A549 (cell line): Measurements from ENCODE around the gene AHCYL2. TPM values are rescaled to one million over a fixed set of nuclear protein-coding genes. Genes with fewer than 3 reads are reported as not detected.

Experiments
- ATAC-seq, 2 experiments: fragments of 200-7000 bp in 1 of 2; fragments of >200 bp in 1 of 2; cut with Nextera tagmentation in 1 of 2; cut with Tn5 transposase in 1 of 2; 3 replicates each; pipeline versions ENCODE4 v1.8.0 to v1.9.1; 2018 to 2020; ENCODE audit warnings: mild to moderate bottlenecking in 1 of 2, moderate library complexity in 1 of 2
- CTCF ChIA-PET: fragments of 300-600 bp; sonication (Branson Sonifier 250); formaldehyde crosslinking; extraction: SDS; loops from one replicate; lab custom pipeline; 2021; ENCODE audit warnings: antibody characterized with exemption, inconsistent platforms; lab: Yijun Ruan, JAX
- POLR2A ChIA-PET: fragments of 350-600 bp; formaldehyde crosslinking; extraction: SDS; loops from one replicate; lab custom pipeline; 2021; ENCODE audit warnings: antibody characterized with exemption, inconsistent platforms; lab: Yijun Ruan, JAX
- DNase-seq, 2 experiments: peaks; one replicate each; pipeline versions ENCODE4 v3.0.0 to v3.0.0-alpha.2; 2011 to 2016; ENCODE audit warnings: low read depth in 1 of 2, low spot score in 1 of 2
- FAIRE-seq: peaks from 2 replicates; lab custom pipeline; 2011; peaks lifted over from hg19 to GRCh38; lab: Jason Lieb, UNC
- H3K27ac ChIP-seq, 2 experiments: fragments of >200 bp; sonication (Bioruptor Twin); formaldehyde crosslinking; 3 replicates each; pipeline ENCODE4 v1.5.1; 2016 to 2017
- H3K4me1 ChIP-seq: fragments of >200 bp; sonication (Bioruptor Twin); formaldehyde crosslinking; 3 replicates; pipeline ENCODE4 v1.6.1; 2016
- H3K4me2 ChIP-seq: fragments of >200 bp; sonication (Bioruptor Twin); formaldehyde crosslinking; 3 replicates; pipeline ENCODE4 v1.6.1; 2016
- H3K4me3 ChIP-seq: fragments of >200 bp; sonication (Bioruptor Twin); formaldehyde crosslinking; 3 replicates; pipeline ENCODE4 v1.5.1; 2016
- H3K9me3 ChIP-seq: fragments of >200 bp; sonication (Bioruptor Twin); formaldehyde crosslinking; 3 replicates; pipeline ENCODE4 v1.6.1; 2016
- CHD4 ChIP-seq: fragments of 200-600 bp; sonication (generic); IDR thresholded peaks from 2 replicates; pipeline ENCODE4 v1.6.1; 2016; ENCODE audit warnings: antibody characterized with exemption, mild to moderate bottlenecking, borderline replicate concordance
- EHMT2 ChIP-seq: fragments of 200-600 bp; sonication (generic); IDR thresholded peaks from 2 replicates; pipeline ENCODE4 v1.6.1; 2016; ENCODE audit warnings: antibody characterized with exemption, low read depth, mild to moderate bottlenecking, moderate library complexity
- ESRRA ChIP-seq: fragments of 150-350 bp; IDR thresholded peaks from 2 replicates; pipeline ENCODE4 v1.6.1; 2014; ENCODE audit warnings: mild to moderate bottlenecking, low read length, borderline replicate concordance
- GATA3 ChIP-seq: IDR thresholded peaks from 2 replicates; pipeline ENCODE4 v1.6.1; 2012; ENCODE audit warnings: borderline replicate concordance
- HOXB5 ChIP-seq: fragments of 250-450 bp; sonication (Bioruptor Pico); IDR thresholded peaks from 2 replicates; pipeline ENCODE4 v1.5.0; 2020; ENCODE audit warnings: mild to moderate bottlenecking, moderate library complexity
- JUN ChIP-seq, 2 experiments: fragments of >200 bp; sonication (Bioruptor Twin); formaldehyde crosslinking; IDR thresholded peaks; 2 replicates in 1 of 2; 3 replicates in 1 of 2; pipeline ENCODE4 v1.6.1; 2016 to 2017
- KDM1A ChIP-seq: fragments of 200-600 bp; sonication (generic); IDR thresholded peaks from 2 replicates; pipeline ENCODE4 v1.6.1; 2016; ENCODE audit warnings: low read depth, mild to moderate bottlenecking
- MAFK ChIP-seq: fragments of 450-650 bp; IDR thresholded peaks from 2 replicates; pipeline ENCODE4 v1.6.1; 2014; ENCODE audit not compliant: partially characterized antibody
- MYC ChIP-seq: IDR thresholded peaks from 2 replicates; pipeline ENCODE4 v1.6.1; 2012; ENCODE audit warnings: mild to moderate bottlenecking, inconsistent platforms, low read length, improper control_type of control experiment, borderline replicate concordance
- NR3C1 ChIP-seq: fragments of >200 bp; sonication (Bioruptor Twin); formaldehyde crosslinking; IDR thresholded peaks from 3 replicates; pipeline ENCODE4 v1.6.1; 2017
- POLR2A ChIP-seq: IDR thresholded peaks from 2 replicates; pipeline ENCODE4 v1.6.1; 2012; ENCODE audit warnings: mild to moderate bottlenecking, low read length
- POLR2AphosphoS2 ChIP-seq: conservative IDR thresholded peaks from 2 replicates; pipeline ENCODE4 v1.6.1; 2012; ENCODE audit warnings: low read length, improper control_type of control experiment, inconsistent platforms
- RARB ChIP-seq: fragments of 250-450 bp; sonication (Bioruptor Pico); IDR thresholded peaks from 2 replicates; pipeline ENCODE4 v1.8.0; 2021; ENCODE audit warnings: mild to moderate bottlenecking, moderate library complexity
- TFCP2L1 ChIP-seq: fragments of 250-450 bp; sonication (Bioruptor Pico); IDR thresholded peaks from 2 replicates; pipeline ENCODE4 v1.5.0; 2021; ENCODE audit warnings: mild to moderate bottlenecking
- TP53 ChIP-seq: fragments of 250-450 bp; sonication (Bioruptor Pico); IDR thresholded peaks from 2 replicates; pipeline ENCODE4 v1.5.0; 2021; ENCODE audit warnings: mild to moderate bottlenecking, moderate library complexity
- ZFP36 ChIP-seq: fragments of 450-650 bp; IDR thresholded peaks from 2 replicates; pipeline ENCODE4 v1.6.1; 2014; ENCODE audit warnings: borderline replicate concordance; ENCODE audit not compliant: partially characterized antibody
- ZNF302 ChIP-seq: fragments of 250-450 bp; sonication (Bioruptor Pico); IDR thresholded peaks from 2 replicates; pipeline ENCODE4 v1.9.0; 2021; ENCODE audit warnings: inconsistent platforms, mild to moderate bottlenecking, moderate library complexity
- ZSCAN20 ChIP-seq: fragments of 250-450 bp; sonication (Bioruptor Pico); IDR thresholded peaks from 2 replicates; pipeline ENCODE4 v1.8.0; 2022; ENCODE audit warnings: mild to moderate bottlenecking, moderate library complexity
- WGBS: methylation state at CpG from one replicate; pipeline ENCODE4 v1.1.6; 2017; ENCODE audit errors: missing lambda C conversion rate; 5-methylcytosine and 5-hydroxymethylcytosine counted together
- polyA plus RNA-seq, 4 experiments: library from polyadenylated mRNA; depleted of rRNA in 3 of 4; stranded (reverse); fragments of >200 nt; fragmentation: RNase III in 1 of 4; extraction: RNeasy Plus Mini Kit Qiagen cat#74134 plus additional on column Dnase treatment in 1 of 4; gene quantifications; 2 replicates in 3 of 4; 3 replicates in 1 of 4; pipeline ENCODE4 v1.2.3, GENCODE V29; 2011 to 2017
- TF ChIP-seq, protein P1 (sequence below): IDR thresholded peaks from 2 replicates; pipeline ENCODE4 v1.6.1; 2012
- TF ChIP-seq, protein P2 (sequence below): fragments of 200-600 bp; sonication (generic); IDR thresholded peaks from 2 replicates; pipeline ENCODE4 v1.6.1; 2016; ENCODE audit warnings: antibody characterized with exemption, mild to moderate bottlenecking, moderate library complexity

The AHCYL2 gene
- polyA plus RNA-seq, 2 of the 4 experiments (the other 2 are of a cell fraction), result 10.8 to 25.9 TPM

GRCh38 chr7:129383542-129384132 lies 158.8 kb downstream of the AHCYL2 start:
- no peak for TF ChIP-seq ZSCAN20
- TF ChIP-seq ZFP36, result no peak
- TF ChIP-seq MYC, result no peak
- peak; percentile 37 for TF ChIP-seq MAFK
- TF ChIP-seq, all 56 proteins: peak for 1
- H3K4me2 ChIP-seq, result no peak overlapping the region
- FAIRE-seq, result no peak
- no peaks in the 10 kb centered on the region for H3K4me1 ChIP-seq
- H3K27ac ChIP-seq, result no peak overlapping the region
- DNase-seq, result no peak
- no peak for ATAC-seq
- 52% methylated on average over 3 of the region's 3 CpGs for WGBS
- ChIA-PET CTCF (no interaction called here), POLR2A (no interaction called here)
- no peak overlapping the region for H3K4me3 ChIP-seq
- H3K9me3 ChIP-seq, result no peaks in the 10 kb centered on the region

DNA sequence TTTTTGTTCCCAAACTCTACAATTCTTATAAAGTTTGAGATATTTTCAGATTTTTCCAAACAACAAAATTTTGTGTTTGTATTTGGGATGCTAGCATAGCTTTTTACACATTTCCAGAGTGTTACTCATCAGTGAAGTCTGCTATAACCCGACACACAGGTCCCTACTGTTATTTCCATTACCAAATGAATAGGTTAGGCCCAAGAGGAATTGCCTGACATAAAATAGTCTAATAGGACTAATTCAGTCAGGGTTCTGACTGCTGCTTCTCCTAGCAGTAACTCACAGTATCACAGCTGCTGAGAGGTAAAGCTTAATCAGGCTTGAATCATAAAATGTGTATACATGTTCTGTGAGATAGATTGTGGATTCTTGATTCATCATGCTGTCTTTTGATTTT lies 160.3 kb downstream of the AHCYL2 start:
- POLR2A ChIA-PET, result no interaction called here
- no peak for DNase-seq
- Histone ChIP-seq H3K9me3 (no peaks in the 10 kb centered on the region), H3K27ac (no peak overlapping the region), H3K4me3 (no peak overlapping the region), H3K4me1 (no peaks in the 10 kb centered on the region)
- TF ChIP-seq MAFK (no peak), TP53 (no peak), POLR2AphosphoS2 (no peak), NR3C1 (no peak), HOXB5 (CRISPR knock-in tag) (no peak), CHD4 (no peak), JUN (IDR thresholded peaks at IDR 0.05) (no peak), ZNF302 (no peak), RARB (CRISPR knock-in tag) (no peak), KDM1A (no peak), GATA3 (no peak), ESRRA (no peak)
- TF ChIP-seq, all 56 proteins: peak for 0
- no peak for ATAC-seq
- no peak for FAIRE-seq
- 69% methylated on average over 1 of the region's 1 CpG for WGBS
- CTCF ChIA-PET, result interaction anchor here (0.8 to 1.4 kb wide), 4 partner anchors 9 to 76 kb away, joined by 3 to 5 read pairs (median 4); no protein-coding TSS in a partner anchor
- no peak overlapping the region for H3K4me2 ChIP-seq

DNA sequence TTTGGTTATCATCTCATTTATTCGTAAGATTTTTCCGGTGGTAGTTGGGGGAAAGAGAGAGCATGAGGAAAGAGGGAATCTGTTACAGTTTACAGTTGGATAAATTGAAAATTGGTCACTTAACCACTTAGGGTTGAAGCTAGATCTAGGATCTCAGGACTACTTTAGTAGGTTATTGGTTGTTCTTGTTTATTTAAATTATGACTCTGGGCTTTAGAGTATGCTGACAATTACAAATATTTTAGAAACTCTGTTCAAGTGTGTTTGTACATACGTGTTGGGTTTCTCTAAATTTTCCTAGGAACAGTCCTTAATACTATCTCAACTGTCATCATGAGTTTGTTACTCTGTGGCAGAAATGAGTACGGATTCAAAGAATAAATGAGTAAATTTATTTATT lies 160.8 kb downstream of the AHCYL2 start:
- Histone ChIP-seq H3K4me2 (no peak overlapping the region), H3K4me3 (no peak overlapping the region), H3K4me1 (no peaks in the 10 kb centered on the region), H3K9me3 (no peaks in the 10 kb centered on the region), H3K27ac (no peak overlapping the region)
- no peak for DNase-seq
- no peak for TF ChIP-seq NR3C1
- TF ChIP-seq TFCP2L1 (CRISPR knock-in tag), result no peak
- no peak for TF ChIP-seq EHMT2
- no peak for TF ChIP-seq KDM1A
- TF ChIP-seq ZNF302, result no peak
- TF ChIP-seq, protein P1, sequence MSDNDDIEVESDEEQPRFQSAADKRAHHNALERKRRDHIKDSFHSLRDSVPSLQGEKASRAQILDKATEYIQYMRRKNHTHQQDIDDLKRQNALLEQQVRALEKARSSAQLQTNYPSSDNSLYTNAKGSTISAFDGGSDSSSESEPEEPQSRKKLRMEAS, result no peak
- TF ChIP-seq, protein P2, sequence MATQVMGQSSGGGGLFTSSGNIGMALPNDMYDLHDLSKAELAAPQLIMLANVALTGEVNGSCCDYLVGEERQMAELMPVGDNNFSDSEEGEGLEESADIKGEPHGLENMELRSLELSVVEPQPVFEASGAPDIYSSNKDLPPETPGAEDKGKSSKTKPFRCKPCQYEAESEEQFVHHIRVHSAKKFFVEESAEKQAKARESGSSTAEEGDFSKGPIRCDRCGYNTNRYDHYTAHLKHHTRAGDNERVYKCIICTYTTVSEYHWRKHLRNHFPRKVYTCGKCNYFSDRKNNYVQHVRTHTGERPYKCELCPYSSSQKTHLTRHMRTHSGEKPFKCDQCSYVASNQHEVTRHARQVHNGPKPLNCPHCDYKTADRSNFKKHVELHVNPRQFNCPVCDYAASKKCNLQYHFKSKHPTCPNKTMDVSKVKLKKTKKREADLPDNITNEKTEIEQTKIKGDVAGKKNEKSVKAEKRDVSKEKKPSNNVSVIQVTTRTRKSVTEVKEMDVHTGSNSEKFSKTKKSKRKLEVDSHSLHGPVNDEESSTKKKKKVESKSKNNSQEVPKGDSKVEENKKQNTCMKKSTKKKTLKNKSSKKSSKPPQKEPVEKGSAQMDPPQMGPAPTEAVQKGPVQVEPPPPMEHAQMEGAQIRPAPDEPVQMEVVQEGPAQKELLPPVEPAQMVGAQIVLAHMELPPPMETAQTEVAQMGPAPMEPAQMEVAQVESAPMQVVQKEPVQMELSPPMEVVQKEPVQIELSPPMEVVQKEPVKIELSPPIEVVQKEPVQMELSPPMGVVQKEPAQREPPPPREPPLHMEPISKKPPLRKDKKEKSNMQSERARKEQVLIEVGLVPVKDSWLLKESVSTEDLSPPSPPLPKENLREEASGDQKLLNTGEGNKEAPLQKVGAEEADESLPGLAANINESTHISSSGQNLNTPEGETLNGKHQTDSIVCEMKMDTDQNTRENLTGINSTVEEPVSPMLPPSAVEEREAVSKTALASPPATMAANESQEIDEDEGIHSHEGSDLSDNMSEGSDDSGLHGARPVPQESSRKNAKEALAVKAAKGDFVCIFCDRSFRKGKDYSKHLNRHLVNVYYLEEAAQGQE, result no peak
- no peak for TF ChIP-seq ESRRA
- no peak for TF ChIP-seq POLR2A
- no peak for FAIRE-seq
- 95% methylated on average over 4 of the region's 4 CpGs for WGBS
- ChIA-PET CTCF (interaction anchor here (0.8 to 1.4 kb wide), 4 partner anchors 10 to 75 kb away, joined by 3 to 5 read pairs (median 4); no protein-coding TSS in a partner anchor), POLR2A (no interaction called here)
- no peak for ATAC-seq
